GM18951 (cell line): Measurements from ENCODE around the gene AKR1D1.
"Not testable (repeated sequence)": the region's sequence is repeated elsewhere in the genome, so short reads cannot be mapped to it uniquely, and the experiment has no call there.

Experiments
- POLR2A ChIP-seq: IDR thresholded peaks from 4 replicates; pipeline ENCODE4 v1.6.1; 2011; ENCODE audit warnings: mild to moderate bottlenecking; ENCODE audit not compliant: insufficient read length, insufficient read depth; ENCODE audit errors: extremely low read depth
- in situ Hi-C: fragments of 300-500 bp; cut with MboI; formaldehyde crosslinking; loops from one replicate; pipeline ENCODE4 v1.12.0; 2022; ENCODE audit warnings: low sequenced_read_pairs, mixed read lengths, inconsistent platforms; ENCODE audit not compliant: unreplicated experiment

AKR1D1 gene

DNA sequence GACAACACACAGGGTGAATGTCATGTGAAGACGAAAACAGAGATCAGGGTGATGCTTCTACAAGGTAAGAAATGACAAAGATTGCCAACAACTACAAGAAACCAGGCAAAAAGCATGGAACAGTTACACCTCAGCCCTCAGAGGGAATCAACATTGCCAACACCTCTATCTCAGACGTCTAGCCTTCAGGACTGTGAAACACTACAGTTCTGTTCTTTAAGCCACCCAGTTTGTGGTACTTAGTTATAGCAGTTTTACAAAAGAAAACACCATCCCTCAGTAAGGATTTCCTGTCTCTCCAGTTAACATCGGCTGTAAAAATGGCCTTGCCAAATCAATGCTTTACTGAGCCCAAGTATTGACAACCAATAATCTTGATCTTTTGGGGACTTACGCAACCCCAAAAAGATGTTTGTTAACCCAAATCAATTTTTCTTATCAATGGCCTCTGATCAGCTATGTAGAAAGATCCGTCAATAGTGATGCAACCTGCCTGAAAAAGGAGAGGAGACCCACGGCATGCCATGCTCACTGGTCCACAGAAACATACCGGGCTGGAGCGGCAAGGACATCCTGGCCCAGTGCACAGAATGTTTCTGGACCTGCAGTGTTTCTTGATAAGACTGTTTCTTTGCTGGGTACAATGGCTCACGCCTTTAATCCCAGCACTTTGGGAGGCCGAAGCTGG lies 44.0 kb downstream of the AKR1D1 start:
- TF ChIP-seq POLR2A: no peak
- in situ Hi-C loops: no loop called here

DNA sequence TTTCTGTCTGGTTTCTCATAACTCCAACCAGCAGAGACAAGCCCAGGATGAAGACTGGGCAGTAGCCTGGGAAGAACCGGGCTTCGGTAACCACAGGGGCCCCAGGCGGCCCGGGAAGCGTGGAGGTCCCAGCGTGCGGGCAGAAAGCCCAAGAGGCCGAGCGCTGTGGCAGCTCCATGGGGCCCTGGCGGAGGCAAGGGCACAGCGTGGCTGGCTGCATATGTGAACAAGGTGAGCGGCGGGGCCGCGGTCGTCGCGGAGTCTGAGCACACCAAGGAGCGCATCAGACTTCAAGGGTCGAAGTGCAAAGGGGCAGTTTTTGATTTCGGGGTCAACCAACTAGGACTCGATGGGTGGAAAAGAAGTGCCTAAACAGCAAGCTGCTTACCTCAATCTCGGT lies 45.9 kb downstream of the AKR1D1 start:
- no peak for TF ChIP-seq POLR2A
- in situ Hi-C loops: no loop called here

DNA sequence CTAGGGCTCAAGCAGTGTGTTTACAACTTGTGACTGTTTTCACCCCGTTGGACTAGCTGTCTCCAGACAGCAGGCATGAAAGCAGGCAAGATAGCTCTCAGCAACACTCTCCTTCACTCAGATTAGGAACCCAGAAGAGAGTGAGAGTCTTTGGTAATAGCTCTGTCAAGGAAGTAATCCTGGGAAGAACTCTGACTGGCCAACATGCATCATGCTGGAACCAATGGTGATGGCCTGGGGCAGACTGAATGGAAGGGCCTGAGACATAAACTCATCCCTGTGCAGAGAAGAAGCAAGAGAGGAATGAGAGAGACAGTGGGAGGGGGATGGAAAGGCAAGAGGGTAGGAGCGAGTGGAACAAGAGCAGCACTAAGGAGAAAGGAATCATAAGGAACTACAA lies 48.9 kb downstream of the AKR1D1 start:
- in situ Hi-C loops: no loop called here
- TF ChIP-seq POLR2A: no peak

DNA sequence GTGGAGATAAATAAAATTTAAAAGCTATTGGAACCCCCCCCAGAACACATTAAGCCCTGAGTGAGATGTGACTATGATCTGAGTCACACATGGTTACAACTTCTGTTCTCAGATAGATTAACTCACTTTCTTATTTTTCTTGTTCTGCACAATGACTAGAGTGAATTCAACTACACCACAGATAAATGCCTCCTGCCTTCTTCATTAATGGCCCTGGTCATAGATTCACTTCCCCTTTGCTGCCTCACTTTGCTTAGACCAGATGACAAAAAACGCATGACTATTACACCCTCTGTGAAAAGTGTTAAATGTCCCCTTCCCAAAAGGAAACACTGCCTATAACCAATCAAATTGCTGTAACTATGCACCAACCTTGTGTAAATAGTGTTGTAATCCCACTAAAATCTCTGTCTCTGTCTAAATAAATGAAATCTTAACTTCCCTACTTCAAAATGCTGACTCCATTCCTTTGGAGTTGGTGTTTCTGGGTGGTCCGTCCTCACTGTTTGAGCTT lies 49.4 kb downstream of the AKR1D1 start:
- in situ Hi-C loops: no loop called here
- no peak for TF ChIP-seq POLR2A

DNA sequence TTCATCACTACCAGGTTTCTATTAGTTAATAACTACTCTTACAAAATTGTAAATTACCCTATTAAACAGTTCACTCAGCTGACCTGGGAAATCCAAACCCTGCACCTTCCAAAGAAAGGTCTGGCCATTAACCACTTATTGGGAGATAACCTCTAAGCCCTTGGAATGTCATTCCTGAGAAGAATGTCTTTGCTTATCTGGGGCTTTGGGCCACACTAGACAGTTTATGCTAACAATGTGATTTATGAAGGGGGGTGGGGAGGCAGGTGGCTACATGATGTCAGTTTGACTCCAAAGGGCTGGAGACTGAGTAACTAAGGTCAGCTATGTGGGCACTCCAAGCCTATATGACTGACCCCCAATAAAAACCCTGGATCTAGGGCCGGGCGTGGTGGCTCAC lies 50.7 kb downstream of the AKR1D1 start:
- no peak for TF ChIP-seq POLR2A
- in situ Hi-C loops: no loop called here

DNA sequence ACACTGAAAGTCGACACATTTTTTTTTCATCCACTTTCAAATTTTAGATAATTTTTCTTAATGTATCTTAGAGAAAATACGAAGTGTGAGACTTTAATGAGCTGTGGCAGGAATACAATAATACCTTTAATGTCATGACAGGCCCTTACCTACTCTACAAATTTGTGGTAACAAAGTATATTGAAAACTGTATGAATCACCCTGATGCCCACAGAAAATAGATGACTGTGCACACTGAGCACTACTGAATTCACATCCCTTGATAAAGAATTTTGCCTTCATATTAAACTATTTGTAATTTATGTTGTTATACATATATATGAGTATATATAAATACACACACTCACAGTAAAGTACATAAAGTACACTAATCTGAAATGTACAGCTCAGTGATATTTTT lies 51.7 kb downstream of the AKR1D1 start:
- in situ Hi-C loops: no loop called here
- TF ChIP-seq POLR2A: no peak

DNA sequence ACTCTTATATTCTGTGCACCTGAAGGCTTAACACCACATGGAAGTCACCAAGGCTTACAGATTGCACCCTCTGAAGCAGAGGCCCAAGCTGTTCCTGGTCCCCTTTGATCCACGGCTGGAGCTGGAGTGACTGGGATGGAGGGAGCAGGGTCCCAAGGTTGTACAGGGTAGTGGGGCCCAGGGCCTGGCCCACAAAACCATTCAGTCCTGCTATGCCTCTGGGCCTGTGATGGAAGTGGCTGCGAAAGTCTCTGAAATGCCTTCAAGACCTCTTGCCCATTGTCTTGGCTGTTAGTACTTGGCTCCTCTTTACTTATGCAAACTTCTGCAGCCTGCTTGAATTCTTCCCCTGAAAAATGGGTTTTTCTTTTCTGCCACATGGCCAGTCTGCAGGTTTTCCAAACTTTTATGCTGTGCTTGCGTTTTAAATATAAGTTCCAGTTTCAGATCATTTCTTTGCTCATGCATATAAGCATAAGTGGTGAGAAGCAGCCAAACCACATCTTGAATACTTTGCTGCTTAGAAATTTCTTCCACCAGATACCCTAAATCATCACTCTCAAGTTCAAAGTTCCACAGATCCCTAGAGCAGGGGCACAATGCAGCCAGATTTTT lies 53.4 kb downstream of the AKR1D1 start:
- TF ChIP-seq POLR2A: no peak
- in situ Hi-C loops: no loop called here

DNA sequence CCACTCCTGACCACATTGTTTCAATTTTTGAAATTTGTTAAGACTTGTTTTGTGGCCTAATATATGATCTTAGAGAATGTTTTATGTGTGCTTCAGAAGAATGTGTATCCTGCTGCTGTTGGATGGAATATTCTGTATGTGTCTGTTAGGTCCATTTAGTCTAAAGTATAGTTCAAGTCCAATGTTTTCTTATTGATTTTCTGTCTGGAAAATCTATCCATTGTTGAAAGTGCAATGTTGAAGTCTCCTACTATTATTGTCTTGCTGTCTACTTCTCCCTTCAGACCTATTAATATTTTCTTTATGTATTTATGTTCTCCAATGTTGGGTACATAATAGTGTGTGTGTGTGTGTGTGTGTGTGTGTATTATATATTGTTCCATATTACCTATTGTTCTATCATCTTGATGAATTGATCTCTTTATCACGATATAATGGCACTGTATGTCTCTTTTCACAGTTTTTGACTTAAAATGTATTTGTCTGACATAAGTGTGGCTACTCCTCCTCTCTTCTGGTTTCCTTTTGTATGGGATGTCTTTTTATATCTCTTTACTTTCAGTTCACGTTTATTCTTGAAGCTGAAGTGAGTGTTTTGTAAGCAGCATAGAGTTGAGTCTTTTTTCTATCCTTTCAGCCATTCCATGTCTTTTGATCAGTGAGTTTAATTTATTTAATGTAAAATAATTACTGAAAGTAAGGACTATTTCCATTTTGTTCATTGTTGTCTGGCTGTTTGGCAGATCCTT lies 61.3 kb downstream of the AKR1D1 start:
- in situ Hi-C loops: no loop called here
- TF ChIP-seq POLR2A: no peak

DNA sequence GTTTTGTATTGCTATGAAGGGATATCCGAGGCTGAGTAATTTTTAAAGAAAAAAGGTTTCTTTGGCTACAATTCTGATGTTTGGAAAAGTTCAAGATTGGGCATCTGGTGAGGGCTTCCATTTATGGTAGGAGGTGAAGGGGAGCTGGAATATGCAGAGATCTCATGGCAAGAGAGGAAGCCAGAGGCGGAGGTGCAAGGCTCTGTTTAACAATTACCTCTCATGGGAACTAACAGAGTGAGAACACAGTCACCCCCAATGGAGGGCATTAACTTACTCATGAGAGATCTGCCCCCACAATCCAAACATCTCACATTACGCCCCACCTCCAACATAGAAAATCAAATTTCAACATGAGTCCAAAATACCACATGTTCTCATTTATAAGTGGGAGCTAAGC lies 62.0 kb downstream of the AKR1D1 start:
- in situ Hi-C loops: no loop called here
- TF ChIP-seq POLR2A: no peak

DNA sequence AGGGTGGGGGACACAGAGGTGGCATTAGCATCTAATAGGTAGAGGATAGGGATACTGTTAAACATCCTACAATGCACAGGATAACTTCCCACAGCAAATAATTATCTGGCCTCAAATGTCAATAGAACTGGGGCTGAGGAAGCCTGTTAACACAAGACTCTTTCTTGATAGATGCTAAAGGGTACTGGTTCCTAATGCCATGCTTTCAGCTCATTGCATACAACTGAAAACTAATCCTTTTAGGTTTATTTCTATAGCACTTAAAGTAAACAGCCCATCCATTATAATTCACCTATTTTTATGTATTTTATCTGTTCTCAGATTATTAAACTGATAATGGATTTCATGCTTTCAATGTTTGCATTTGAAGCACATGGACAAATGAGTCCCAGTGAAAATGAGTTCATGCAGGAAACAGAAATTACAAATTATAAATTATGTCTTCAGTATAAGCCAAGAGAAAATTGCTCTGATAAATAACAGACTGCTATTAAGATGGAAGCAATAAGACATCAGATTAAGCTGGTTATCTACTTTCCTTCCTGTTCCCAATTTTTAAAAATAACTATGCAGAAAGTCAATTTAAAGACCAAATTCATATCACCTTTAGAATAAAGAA lies 66.4 kb downstream of the AKR1D1 start:
- no peak for TF ChIP-seq POLR2A
- in situ Hi-C loops: no loop called here

DNA sequence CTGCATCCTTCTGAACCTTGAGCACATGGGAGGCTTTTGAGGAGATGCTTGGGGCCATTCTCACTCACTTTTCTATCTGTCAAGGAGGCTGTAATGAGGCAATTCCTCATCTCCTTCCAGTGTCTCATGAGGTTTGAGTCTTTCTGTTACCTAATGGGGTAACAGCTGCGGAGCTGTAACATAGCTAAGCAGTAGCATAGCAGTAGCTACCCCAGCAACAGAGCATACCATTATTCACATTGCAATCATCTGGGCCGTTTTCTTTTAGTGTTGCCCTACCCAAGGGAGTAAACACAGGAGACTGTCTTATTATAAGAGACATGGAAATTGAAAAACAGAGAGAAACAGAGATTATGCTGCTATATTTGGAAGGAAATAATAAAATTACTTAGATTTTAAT lies 68.7 kb downstream of the AKR1D1 start:
- in situ Hi-C loops: no loop called here
- no peak for TF ChIP-seq POLR2A

DNA sequence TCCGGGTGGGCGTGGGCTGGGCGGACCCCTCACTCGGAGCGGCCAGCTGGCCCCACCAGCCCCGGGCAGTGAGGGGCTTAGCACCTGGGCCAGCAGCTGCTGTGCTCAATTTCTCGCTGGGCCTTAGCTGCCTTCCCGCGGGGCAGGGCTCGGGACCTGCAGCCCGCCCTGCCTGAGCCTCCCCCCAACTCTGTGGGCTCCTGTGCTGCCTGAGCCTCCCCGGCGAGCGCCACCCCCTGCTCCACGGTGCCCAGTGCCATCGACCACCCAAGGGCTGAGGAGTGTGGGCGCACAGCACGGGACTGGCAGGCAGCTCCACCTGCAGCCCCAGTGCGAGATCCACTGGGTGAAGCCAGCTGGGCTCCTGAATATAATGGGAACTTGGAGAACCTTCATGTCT lies 70.0 kb downstream of the AKR1D1 start:
- in situ Hi-C loops: not testable (repeated sequence)

DNA sequence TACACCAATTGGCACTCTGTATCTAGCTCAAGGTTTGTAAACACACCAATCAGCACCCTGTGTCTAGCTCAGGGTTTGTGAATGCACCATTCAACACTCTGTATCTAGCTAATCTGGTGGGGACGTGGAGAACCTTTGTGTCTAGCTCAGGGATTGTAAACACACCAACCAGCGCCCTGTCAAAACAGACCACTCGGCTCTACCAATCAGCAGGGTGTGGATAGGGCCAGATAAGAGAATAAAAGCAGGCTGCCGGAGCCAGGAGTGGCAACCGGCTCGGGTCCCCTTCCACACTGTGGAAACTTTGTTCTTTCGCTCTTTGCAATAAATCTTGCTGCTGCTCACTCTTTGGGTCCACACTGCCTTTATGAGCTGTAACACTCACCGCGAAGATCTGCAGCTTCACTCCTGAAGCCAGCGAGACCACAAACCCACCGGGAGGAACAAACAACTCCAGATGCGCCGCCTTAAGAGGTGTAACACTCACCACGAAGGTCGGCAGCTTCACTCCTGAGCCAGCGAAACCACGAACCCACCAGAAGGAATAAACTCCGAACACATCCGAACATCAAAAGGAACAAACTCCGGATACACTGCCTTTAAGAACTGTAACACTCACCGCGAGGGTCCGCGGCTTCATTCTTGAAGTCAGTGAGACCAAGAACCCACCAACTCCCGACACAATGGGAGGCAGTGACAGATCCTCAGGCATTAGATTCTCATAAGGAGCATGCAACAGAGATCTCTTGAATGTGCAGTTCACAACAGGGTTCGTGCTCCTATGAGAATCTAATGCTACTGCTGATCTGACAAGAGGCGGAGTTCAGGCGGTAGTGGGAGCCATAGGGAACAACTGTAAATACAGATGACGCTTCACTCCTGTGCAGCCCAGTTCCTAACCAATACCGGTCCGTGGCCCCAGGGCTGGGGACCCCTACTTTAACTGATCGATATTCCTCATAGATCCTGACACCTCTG lies 70.8 kb downstream of the AKR1D1 start:
- in situ Hi-C loops: not testable (repeated sequence)
